ENCODE measurements around the gene ERVH48-1.
"Not testable (repeated sequence)": the region's sequence is repeated elsewhere in the genome, so short reads cannot be mapped to it uniquely, and the experiment has no call there.

The ERVH48-1 gene

DNA sequence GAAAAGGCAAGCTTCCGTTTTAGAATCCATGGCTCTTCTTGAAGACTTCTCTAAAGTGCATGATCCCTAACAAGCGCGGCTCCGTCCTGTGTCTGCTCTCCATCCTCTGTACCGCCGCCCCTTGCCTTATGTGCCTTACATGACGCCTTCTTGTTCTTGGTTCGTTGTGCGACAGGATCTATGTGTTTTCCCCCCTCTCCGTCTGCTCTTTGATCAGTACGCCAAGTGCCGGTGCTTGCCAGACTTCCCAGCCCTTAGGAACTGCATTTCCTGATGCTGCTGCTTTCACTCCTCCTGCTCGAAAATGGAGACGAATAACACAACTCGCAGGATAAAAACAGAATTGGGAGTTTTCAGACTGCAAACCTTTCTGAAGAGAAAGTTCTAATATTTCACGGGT is 19.2 kb downstream of the ERVH48-1 start:
- DNase-seq = no peak

GRCh38 chr21:42905195-42905594 is 20.2 kb downstream of the ERVH48-1 start:
- DNase-seq = peak; percentile 54

DNA sequence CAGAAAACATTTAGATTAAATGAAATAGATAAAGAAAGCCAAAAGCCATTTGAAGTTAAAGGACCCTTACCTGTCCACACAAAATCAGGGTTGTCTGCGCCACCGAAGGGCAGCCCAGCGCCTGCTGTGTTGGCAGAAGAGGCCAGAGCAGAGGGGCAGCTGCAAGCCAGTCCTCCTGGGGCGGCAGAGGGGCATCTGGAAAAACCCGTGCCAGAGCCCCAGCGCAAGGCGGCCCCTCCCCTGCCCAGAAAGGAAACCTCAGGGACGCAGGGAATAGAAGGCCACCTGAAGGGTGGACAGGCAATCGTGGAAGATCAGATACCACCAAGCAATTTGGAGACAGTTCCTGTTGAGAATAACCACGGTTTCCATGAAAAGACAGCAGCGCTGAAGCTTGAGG is 21.6 kb downstream of the ERVH48-1 start:
- no peak for DNase-seq

GRCh38 chr21:42900446-42900845 is 25.0 kb downstream of the ERVH48-1 start:
- DNase-seq = no peak

DNA sequence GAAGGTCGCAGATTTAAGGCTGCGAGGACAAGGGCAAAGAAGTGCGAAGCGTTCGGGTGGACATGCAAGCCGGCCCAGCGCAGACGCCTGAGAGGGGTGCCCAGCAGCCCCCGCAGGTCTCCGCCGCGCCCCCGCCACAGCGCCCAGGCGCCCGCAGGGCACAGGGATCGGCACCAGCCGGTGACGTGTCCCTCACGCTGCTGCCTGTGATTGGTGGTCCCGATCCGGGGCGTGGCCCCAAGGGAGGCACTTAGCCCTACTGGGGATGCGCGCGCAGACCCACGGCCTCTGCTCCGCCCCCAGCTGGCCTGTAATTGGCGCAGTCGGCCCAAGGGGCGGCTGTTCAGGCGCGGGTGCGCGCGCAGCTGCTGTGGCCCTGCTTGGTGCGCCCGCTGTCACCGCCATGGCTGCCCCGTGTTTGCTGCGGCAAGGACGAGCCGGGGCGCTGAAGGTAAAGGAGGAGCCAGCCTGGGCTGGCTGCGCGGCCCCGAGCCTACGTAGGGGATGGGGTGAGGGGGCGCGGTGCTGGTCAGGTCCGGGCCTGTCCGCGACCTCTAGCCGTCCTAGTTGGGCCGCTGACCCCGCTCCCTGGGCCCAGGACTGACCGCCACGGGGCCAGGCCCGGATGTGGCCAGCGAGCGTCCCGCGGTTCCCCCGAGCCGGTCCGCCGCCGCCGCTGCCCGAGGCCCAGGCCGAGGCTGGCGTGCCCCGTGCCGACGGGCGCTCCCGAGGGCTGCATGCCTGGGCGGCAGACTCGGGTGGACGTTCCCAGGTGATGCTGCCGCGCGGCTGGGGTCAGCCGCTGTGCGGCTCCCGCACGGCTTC is 32.3 kb downstream of the ERVH48-1 start, which contains the start of gene NDUFV3:
TSS of gene NDUFV3 (plus strand) at position 379 of the 825 bp plus-strand sequence. CDS start at position 404, 25 bp downstream.
- peak; percentile 98 for DNase-seq

DNA sequence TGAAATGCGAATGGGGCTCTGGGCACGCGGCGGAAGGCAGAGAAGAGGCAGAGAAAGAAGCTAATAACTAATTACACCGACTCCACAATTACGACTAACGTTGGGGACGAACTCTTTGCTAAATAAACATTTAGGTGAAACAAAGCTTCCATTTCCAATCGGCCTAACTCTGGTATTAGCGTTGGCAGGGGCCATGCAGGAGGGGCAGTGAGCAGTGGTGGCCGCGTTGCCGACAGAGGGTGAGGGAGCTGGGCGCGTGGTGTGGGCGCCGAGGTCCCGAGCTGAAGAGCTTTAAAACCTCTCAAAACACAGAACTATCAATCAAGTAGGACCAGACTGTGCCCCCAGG is 32.9 kb downstream of the ERVH48-1 start:
- no peak for DNase-seq

GRCh38 chr21:42887326-42887725 is 38.1 kb downstream of the ERVH48-1 start:
- DNase-seq = no peak

GRCh38 chr21:42883921-42884320 is 41.5 kb downstream of the ERVH48-1 start:
- no peak for DNase-seq

DNA sequence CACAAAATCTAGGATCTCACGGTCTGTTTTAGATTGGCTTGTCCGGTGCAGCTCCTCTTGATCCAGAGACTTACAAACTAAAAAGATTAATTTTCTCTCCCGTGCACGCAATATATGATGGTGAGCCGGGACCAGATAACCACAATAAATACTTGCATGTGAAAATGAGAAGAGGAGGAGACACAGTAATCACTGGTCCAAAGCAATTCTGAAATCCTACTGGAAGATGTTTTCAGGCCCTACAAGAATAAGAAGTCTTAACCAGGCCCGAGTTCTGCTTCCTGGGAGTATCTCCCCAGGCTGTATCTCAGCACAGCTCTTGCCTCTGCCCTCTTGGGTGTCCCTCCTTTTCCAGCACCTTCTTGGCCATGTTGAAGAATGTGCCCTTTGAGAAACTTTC is 45.1 kb downstream of the ERVH48-1 start:
- no peak for DNase-seq

DNA sequence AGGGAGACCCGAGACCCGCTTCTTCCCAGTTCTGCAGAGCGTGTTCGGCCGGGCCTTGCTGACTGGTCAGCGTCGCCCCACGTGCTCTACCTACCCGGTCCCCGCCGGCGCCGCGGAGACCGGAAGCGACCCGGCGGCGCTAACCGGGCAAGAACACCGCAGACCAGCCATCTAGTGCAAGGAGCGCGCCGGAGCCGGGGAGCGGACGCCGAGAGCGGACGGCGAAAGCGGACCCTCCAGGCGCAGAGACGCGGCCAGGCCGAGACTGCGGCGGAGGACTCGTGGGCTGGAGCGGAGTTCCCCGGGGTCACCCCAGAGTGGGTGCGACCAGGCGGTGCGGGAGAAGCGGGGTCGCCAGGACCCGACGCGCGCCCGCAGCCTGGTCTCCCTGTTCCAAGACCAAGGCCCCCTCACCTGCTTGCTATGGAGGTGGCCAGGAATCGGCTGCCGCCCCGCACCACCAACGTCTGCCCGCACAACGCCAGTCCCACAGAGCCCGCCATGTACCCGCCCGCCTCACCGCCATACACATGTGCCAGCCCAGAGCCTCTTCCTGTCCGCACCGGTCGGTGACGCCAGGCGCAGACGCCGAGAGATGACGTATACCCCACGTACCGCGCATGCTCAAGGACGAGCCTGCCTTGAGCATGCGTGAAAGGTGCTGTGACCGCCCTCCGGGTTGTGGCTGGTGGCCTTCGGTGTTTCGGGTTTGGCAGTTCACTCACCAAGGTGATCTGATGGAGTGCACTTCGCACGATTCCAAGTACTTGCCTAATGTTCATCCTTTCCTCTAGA is 46.2 kb downstream of the ERVH48-1 start, which contains the start of gene WDR4:
TSS of gene WDR4 (minus strand) at position 547 of the 795 bp plus-strand sequence. CDS start at position 503, 44 bp downstream.
- DNase-seq = peak; percentile 97

DNA sequence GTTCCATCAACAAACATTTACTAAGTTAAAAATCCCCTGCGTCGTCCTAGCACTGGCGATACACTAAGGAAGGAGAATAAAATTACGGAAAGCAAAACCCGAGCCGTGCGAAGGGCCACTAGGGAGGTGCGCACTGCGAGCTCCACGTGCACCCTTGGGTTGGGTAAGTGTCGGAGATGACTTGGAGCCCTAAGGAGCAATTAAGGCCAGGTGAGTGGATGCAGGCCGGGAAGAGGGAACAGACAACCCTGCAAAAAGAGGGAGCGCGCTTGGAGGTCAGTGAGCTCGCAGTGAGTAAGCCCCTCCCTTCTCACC is 46.8 kb downstream of the ERVH48-1 start:
- no peak for DNase-seq

DNA sequence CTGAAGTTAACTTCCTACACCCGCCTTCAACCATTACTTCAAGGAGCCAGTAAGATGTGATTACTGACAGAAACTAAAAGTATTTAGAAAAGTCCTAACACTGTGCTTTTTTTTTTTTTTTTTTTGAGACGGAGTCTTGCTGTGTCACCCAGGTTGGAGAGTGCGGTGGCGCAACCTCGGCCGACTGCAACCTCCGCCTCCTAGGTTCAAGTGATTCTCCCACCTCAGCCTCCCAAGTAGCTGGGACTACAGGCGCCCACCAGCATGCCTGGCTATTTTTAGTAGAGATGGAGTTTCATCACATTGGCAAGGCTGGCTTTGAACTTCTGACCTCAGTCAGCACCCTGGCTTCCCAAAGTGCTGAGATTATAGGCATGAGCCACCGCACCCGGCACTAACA is 49.6 kb downstream of the ERVH48-1 start:
- not testable (repeated sequence) for DNase-seq

- no peak for DNase-seq
Measured at GRCh38 chr21:42873096-42873495, 52.3 kb downstream of the ERVH48-1 start.

DNA sequence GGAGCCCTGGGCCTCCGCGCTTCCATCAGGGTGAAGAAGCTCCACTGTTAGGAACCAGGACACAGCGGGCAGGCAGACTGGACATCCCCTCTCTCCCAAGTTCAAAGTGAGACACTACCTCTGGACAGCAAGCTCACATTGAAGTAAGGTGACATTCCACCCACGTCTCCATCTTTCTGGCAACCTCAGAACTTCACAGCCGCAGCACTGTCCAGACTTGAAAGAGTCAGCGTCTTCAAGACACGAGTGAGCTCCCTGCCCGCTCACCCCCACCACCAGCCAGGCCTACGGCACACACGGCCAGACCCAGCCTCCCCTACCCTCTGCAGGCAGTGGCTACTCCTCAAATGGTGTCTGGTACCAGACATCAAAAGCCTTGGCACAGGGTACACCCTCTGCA is 57.2 kb downstream of the ERVH48-1 start:
- DNase-seq = no peak
